WTC11 (cell line): ENCODE data around the gene SLC15A2. TPM values are rescaled to one million over a fixed set of nuclear protein-coding genes. Genes with fewer than 3 reads are reported as not detected.

Experiments
- ATAC-seq: fragments of 200-7000 bp; cut with Tn5 transposase; 2 replicates; pipeline ENCODE4 v1.10.0; 2021; ENCODE audit warnings: mild to moderate bottlenecking, moderate library complexity
- CTCF ChIA-PET: fragments of 300-600 bp; sonication (Branson Sonifier 250); formaldehyde crosslinking; loops from one replicate; lab custom pipeline; 2021; ENCODE audit warnings: antibody characterized with exemption; lab: Charles Lee
- POLR2A ChIA-PET: fragments of 350-600 bp; sonication (Branson Sonifier 250); formaldehyde crosslinking; loops from one replicate; lab custom pipeline; 2021; ENCODE audit warnings: antibody characterized with exemption; lab: Charles Lee
- DNase-seq: peaks from one replicate; pipeline ENCODE4 v3.0.0; 2021; ENCODE audit warnings: low spot score
- H3K27ac Mint-ChIP-seq: 2 replicates; pipeline ENCODE4 v1.8.0; 2021; ENCODE audit warnings: mixed read lengths
- H3K27me3 Mint-ChIP-seq: 2 replicates; pipeline ENCODE4 v1.8.0; 2021; ENCODE audit warnings: low read depth, mild to moderate bottlenecking, moderate library complexity, mixed read lengths
- H3K36me3 Mint-ChIP-seq: 2 replicates; pipeline ENCODE4 v1.8.0; 2021; ENCODE audit warnings: mixed read lengths
- H3K4me1 Mint-ChIP-seq: 2 replicates; pipeline ENCODE4 v1.8.0; 2022; ENCODE audit warnings: mixed read lengths
- H3K4me3 Mint-ChIP-seq: 2 replicates; pipeline ENCODE4 v1.8.0; 2021; ENCODE audit warnings: mild to moderate bottlenecking, moderate library complexity, mixed read lengths
- H3K9me3 Mint-ChIP-seq: 2 replicates; pipeline ENCODE4 v1.8.0; 2021; ENCODE audit warnings: mixed read lengths
- ATF2 ChIP-seq: sonication (generic); formaldehyde crosslinking; IDR thresholded peaks from 2 replicates; pipeline ENCODE4 v1.8.1; 2022; ENCODE audit warnings: low read depth, missing genetic modification reagents, borderline replicate concordance
- CTCF ChIP-seq: fragments of 200-600 bp; IDR thresholded peaks from 2 replicates; pipeline ENCODE4 v1.8.0; 2022; ENCODE audit warnings: antibody characterized with exemption
- ELF4 ChIP-seq: sonication (generic); formaldehyde crosslinking; IDR thresholded peaks from 2 replicates; pipeline ENCODE4 v1.8.1; 2022; ENCODE audit warnings: low read depth, mild to moderate bottlenecking, moderate library complexity, missing genetic modification reagents
- NFE2L1 ChIP-seq: sonication (generic); formaldehyde crosslinking; IDR thresholded peaks from 2 replicates; pipeline ENCODE4 v1.8.1; 2023; ENCODE audit warnings: missing genetic modification reagents
- NFYB ChIP-seq: sonication (generic); formaldehyde crosslinking; conservative IDR thresholded peaks from 2 replicates; pipeline ENCODE4 v1.8.0; 2022; ENCODE audit warnings: low read depth, missing genetic modification reagents
- PRDM15 ChIP-seq: sonication (generic); formaldehyde crosslinking; IDR thresholded peaks from 2 replicates; pipeline ENCODE4 v1.8.0; 2022; ENCODE audit warnings: missing genetic modification reagents
- PRRX2 ChIP-seq: fragments of 250-450 bp; sonication (Bioruptor Pico); IDR thresholded peaks from 2 replicates; pipeline ENCODE4 v1.8.0; 2021; ENCODE audit warnings: mild to moderate bottlenecking
- RORB ChIP-seq: fragments of 250-450 bp; sonication (Bioruptor Pico); IDR thresholded peaks from 2 replicates; pipeline ENCODE4 v1.9.0; 2021; ENCODE audit warnings: mild to moderate bottlenecking
- SMAD4 ChIP-seq: sonication (generic); formaldehyde crosslinking; IDR thresholded peaks from 2 replicates; pipeline ENCODE4 v1.8.0; 2022; ENCODE audit warnings: mild to moderate bottlenecking, missing genetic modification reagents
- SOX15 ChIP-seq: fragments of 250-450 bp; sonication (Bioruptor Pico); IDR thresholded peaks from 2 replicates; pipeline ENCODE4 v1.9.0; 2021; ENCODE audit warnings: mild to moderate bottlenecking
- TP53 ChIP-seq: sonication (generic); formaldehyde crosslinking; IDR thresholded peaks from 2 replicates; pipeline ENCODE4 v1.8.1; 2023; ENCODE audit warnings: mild to moderate bottlenecking, missing genetic modification reagents
- USF2 ChIP-seq: sonication (generic); formaldehyde crosslinking; IDR thresholded peaks from 2 replicates; pipeline ENCODE4 v1.8.1; 2023; ENCODE audit warnings: mild to moderate bottlenecking, missing genetic modification reagents, moderate library complexity
- ZSCAN18 ChIP-seq: fragments of 250-450 bp; sonication (Bioruptor Pico); IDR thresholded peaks from 2 replicates; pipeline ENCODE4 v2.1.2; 2022; ENCODE audit warnings: mild to moderate bottlenecking, moderate library complexity
- total RNA-seq: library from RNA; stranded (reverse); gene quantifications from 3 replicates; pipeline ENCODE4 v1.2.3, GENCODE V29; 2021

Gene SLC15A2
- total RNA-seq, 1 experiment from 2014 or later, result 2.4 TPM

GRCh38 chr3:121878411-121878810, 15.8 kb upstream of the SLC15A2 start (continued):
- TF ChIP-seq ATF2 (CRISPR knock-in tag) (no peak), SMAD4 (no peak)

- TF ChIP-seq TP53 (CRISPR knock-in tag) (no peak), NFE2L1 (CRISPR knock-in tag) (no peak), CTCF (0 out of 2 replicates have a peak, but pooled peaks have one; percentile 18)
- TF ChIP-seq, all 79 proteins: peak for 1
- H3K27ac Mint-ChIP-seq, result no peak overlapping the region
- H3K36me3 Mint-ChIP-seq, result no peaks in the 10 kb centered on the region
- CTCF ChIA-PET, result interaction anchor here (0.7 to 2.1 kb wide), 5 partner anchors 9 to 112 kb away, joined by 3 to 27 read pairs (median 5); partner anchors contain the start of gene SLC15A2
- ATAC-seq (peak; percentile 87), DNase-seq (no peak)
- H3K27me3 Mint-ChIP-seq, result no peaks in the 10 kb centered on the region
- POLR2A ChIA-PET, result no interaction called here
- H3K9me3 Mint-ChIP-seq, result no peaks in the 10 kb centered on the region
- H3K4me3 Mint-ChIP-seq, result no peak overlapping the region
- peaks cover 20% of the 10 kb centered on the region for H3K4me1 Mint-ChIP-seq
Observed at GRCh38 chr3:121883507-121883906, 10.7 kb upstream of the SLC15A2 start.

- DNase-seq (no peak), ATAC-seq (no peak)
- CTCF ChIA-PET, result interaction anchor here (1.4 kb wide), 1 partner anchor 110 kb away, joined by 4 read pairs; no protein-coding TSS in a partner anchor
- POLR2A ChIA-PET, result no interaction called here
- Mint-ChIP-seq H3K4me3 (no peak overlapping the region), H3K27me3 (no peaks in the 10 kb centered on the region), H3K4me1 (peaks cover 10% of the 10 kb centered on the region), H3K9me3 (no peaks in the 10 kb centered on the region), H3K27ac (peak overlapping the region; percentile 36), H3K36me3 (no peaks in the 10 kb centered on the region)
- no peak for TF ChIP-seq ZSCAN18 (CRISPR knock-in tag)
- no peak for TF ChIP-seq RORB
- TF ChIP-seq, all 79 proteins: peak for 0
Observed at GRCh38 chr3:121885386-121885785, 8.8 kb upstream of the SLC15A2 start.

- ATAC-seq (peak; percentile 13; the same call in 1 of the 2 replicates), DNase-seq (no peak)
- Mint-ChIP-seq H3K4me3 (peak overlapping the region; percentile 57), H3K9me3 (no peaks in the 10 kb centered on the region), H3K4me1 (peaks cover 51% of the 10 kb centered on the region), H3K36me3 (peaks cover 12% of the 10 kb centered on the region), H3K27ac (peak overlapping the region; percentile 99), H3K27me3 (no peaks in the 10 kb centered on the region)
- ChIA-PET POLR2A (no interaction called here), CTCF (interaction anchor here (0.9 to 4.4 kb wide), 4 partner anchors 12 to 101 kb away, joined by 3 to 34 read pairs (median 4); no protein-coding TSS in a partner anchor)
- TF ChIP-seq SOX15 (CRISPR knock-in tag) (no peak), PRDM15 (CRISPR knock-in tag) (no peak), ELF4 (CRISPR knock-in tag) (no peak), USF2 (no peak), NFYB (CRISPR knock-in tag) (no peak), PRRX2 (CRISPR knock-in tag) (no peak)
Observed at GRCh38 chr3:121895121-121895520, 920 bp downstream of the SLC15A2 start.
